Ectodermal cell (in vitro differentiated cells): ENCODE measurements around the gene GCN1.

ENCODE experiments used
- H3K27ac ChIP-seq: 2 replicates; pipeline ENCODE4 v1.7.0; 2013; ENCODE audit warnings: mild to moderate bottlenecking, low read depth, low read length; ENCODE audit not compliant: insufficient read depth, poor library complexity, severe bottlenecking
- H3K27me3 ChIP-seq: 2 replicates; pipeline ENCODE4 v1.7.0; 2013; ENCODE audit warnings: mild to moderate bottlenecking, low read length; ENCODE audit not compliant: insufficient read depth, control insufficient read depth, poor library complexity, severe bottlenecking
- H3K36me3 ChIP-seq: one replicate; pipeline ENCODE4 v1.7.0; 2013; ENCODE audit warnings: low read length; ENCODE audit not compliant: control insufficient read depth, insufficient read depth
- H3K4me1 ChIP-seq: one replicate; pipeline ENCODE4 v1.7.0; 2013; ENCODE audit warnings: low read length; ENCODE audit not compliant: control insufficient read depth, insufficient read depth
- H3K4me3 ChIP-seq: 2 replicates; pipeline ENCODE4 v1.7.0; 2013; ENCODE audit warnings: low read depth, low read length, control low read depth; ENCODE audit not compliant: insufficient read depth
- H3K9me3 ChIP-seq: 2 replicates; pipeline ENCODE4 v1.7.0; 2013; ENCODE audit warnings: mild to moderate bottlenecking, low read length, moderate library complexity; ENCODE audit not compliant: control insufficient read depth
- WGBS, 2 experiments: methylation state at CpG; one replicate each; pipeline ENCODE4 v1.1.7; 2013; ENCODE audit warnings: missing lambda C conversion rate in 2 of 2; 5-methylcytosine and 5-hydroxymethylcytosine counted together

The GCN1 gene

DNA sequence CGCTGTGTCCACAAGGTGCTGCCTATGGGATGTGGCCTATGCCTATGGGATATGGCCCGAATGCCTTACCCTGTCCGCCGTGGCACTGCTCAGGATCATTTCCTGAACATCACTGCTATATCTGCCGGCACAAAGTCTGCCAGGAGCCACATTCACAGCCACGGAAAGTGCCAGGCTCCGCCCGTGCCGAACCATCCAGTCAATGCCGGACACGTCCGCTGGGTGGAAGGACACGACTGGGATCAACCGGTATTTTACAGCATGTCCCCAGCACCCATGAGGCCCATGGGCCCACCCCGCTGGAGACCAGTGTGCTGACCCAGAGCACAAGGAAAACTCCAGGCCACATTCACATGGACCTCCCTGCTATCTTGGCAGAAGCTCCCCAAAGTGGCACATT, 63.4 kb downstream of the GCN1 start:
- no peaks in the 10 kb centered on the region for H3K27me3 ChIP-seq
- WGBS, 2 experiments: 95 to 97% methylated on average over 15 of the region's 15 CpGs
- no peak overlapping the region for H3K27ac ChIP-seq
- H3K4me1 ChIP-seq: no peaks in the 10 kb centered on the region
- no peaks in the 10 kb centered on the region for H3K9me3 ChIP-seq
- peaks cover 82% of the 10 kb centered on the region for H3K36me3 ChIP-seq
- H3K4me3 ChIP-seq: no peak overlapping the region

DNA sequence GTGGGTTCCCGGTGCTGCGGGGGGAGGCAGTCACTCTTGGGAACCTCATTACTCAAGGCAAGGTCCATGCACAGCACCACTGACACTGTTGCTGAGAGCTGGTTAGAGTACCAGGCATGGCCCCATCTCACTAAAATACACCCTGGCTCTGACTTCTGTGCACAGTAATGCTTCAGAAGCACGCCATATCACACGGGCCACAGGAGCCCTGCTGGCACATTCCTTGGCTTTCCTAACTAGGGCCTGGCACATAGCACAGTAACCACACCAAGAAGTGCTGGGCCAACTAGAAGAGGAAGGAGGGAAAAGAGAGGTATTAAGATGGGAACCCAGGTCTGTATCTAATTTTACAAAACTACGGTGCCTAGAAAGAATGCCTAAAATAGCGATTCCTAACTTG, 64.5 kb downstream of the GCN1 start:
- H3K9me3 ChIP-seq: no peaks in the 10 kb centered on the region
- no peak overlapping the region for H3K27ac ChIP-seq
- H3K27me3 ChIP-seq: no peaks in the 10 kb centered on the region
- no peaks in the 10 kb centered on the region for H3K4me1 ChIP-seq
- peaks cover 74% of the 10 kb centered on the region for H3K36me3 ChIP-seq
- 95 to 96% methylated on average over 6 of the region's 6 CpGs for WGBS, 2 experiments
- no peak overlapping the region for H3K4me3 ChIP-seq

DNA sequence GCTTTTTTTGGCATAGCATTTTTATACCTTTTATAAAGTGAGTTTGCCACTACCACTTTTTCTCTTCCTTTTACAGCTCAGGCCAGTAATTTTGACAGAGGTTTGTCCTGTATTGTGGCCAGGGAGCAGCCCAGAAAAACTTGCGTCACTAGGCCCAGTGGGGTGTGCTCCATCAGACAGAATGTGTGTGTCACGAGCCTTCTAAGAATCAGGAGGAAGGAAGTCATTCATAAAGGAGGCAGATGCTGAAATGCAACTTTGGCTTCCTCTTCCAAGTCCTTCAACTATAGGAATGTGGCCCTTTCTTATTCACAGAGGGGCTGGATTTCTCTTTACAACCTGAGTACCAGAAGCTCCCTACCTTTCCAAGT, 67.9 kb downstream of the GCN1 start:
- Histone ChIP-seq H3K27ac (no peak overlapping the region), H3K36me3 (peaks cover 42% of the 10 kb centered on the region), H3K27me3 (no peaks in the 10 kb centered on the region), H3K4me1 (no peaks in the 10 kb centered on the region), H3K9me3 (no peaks in the 10 kb centered on the region), H3K4me3 (no peak overlapping the region)
- 82 to 92% methylated on average over 2 of the region's 2 CpGs for WGBS, 2 experiments

DNA sequence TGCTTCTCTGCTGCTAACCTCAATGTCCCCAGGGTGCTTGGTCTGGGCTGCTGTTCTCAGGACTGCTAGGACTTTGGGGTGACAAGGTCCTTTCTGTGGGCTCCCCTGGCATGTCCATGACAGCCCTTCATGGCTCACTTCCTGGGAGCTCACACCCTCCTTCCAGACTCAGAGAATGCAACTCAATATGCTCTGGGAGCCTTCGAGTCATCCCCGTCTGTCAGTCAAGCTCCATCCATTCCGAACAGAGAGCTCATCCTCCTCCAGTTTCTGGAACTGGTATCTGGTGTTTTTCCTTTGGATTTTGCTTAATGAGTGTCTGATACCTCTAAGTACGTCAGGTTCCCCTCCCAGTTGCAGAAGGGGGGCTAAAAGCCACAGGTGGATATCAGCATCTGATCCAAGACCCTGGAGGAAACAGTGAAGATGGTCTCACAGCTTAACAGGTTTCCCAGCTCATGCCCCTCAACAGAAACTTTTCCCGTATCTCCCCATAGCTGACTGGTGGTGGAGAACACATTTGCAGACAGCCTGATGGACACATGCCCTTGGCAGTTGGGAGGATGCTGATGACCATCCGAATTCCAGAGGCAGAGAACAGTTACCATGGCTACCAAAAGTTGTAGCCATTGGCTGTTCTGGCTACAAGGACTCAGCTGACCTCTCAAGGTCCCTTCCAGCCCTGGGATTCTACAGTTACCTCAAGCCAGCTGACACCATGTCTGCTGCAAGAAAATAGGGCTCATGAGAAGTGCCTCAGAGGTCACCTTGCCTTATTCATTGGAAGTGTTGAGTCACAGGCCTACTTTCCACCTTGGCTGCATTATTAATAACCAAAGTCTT, 68.5 kb downstream of the GCN1 start:
- Histone ChIP-seq H3K9me3 (no peaks in the 10 kb centered on the region), H3K27ac (no peak overlapping the region), H3K4me3 (no peak overlapping the region), H3K4me1 (no peaks in the 10 kb centered on the region), H3K36me3 (peaks cover 36% of the 10 kb centered on the region), H3K27me3 (no peaks in the 10 kb centered on the region)
- 91 to 94% methylated on average over 6 of the region's 6 CpGs for WGBS, 2 experiments

DNA sequence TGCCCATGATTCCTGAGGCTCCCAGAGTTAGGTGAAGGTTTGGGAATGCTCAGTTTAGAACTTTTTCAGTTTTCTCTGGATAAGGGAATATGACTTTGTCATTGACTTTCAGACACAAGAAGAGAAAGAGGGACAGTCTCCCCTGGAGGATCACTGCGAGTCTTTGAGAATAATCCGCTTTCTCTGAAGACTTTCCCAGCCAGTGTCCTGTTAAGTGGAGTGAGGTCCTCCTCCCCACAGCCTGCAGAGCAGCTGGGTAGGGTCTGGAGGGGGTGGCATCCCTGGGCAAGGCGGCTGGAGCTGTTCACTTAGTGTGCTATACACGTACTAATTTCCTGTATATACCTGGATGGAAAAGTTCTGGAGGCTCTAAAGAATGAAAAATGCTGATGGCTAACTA, 69.5 kb downstream of the GCN1 start:
- 96 to 97% methylated on average over 4 of the region's 4 CpGs for WGBS, 2 experiments
- Histone ChIP-seq H3K4me1 (no peaks in the 10 kb centered on the region), H3K27me3 (no peaks in the 10 kb centered on the region), H3K36me3 (peaks cover 27% of the 10 kb centered on the region), H3K27ac (no peak overlapping the region), H3K4me3 (no peak overlapping the region), H3K9me3 (no peaks in the 10 kb centered on the region)

DNA sequence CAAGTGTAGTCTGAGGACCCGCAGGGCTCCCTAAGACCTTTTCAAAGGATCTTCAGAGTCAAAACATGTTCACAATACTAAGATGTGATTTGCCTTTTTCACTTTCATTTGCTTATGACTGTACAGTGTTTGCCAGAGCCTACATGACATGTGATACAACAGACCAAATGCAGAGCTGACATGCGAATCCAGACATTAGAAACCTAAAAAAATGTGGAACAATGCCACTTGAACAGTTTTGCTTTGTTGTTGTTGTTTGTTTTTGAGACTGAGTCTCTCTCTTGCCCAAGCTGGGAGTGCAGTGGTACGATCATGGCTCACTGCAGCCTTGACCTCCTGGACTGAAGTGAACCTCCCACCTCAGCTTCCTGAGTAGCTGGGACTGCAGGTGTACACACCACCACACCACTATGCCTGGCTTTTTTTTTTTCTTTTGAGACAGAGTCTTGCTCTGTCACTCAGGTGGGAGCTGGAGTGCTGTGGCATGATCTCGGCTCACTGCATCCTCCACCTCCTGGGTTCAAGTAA, 72.7 kb downstream of the GCN1 start:
- no peak overlapping the region for H3K4me3 ChIP-seq
- H3K4me1 ChIP-seq: peaks cover 5% of the 10 kb centered on the region
- H3K27me3 ChIP-seq: no peaks in the 10 kb centered on the region
- H3K36me3 ChIP-seq: no peaks in the 10 kb centered on the region
- H3K9me3 ChIP-seq: no peaks in the 10 kb centered on the region
- 86 to 91% methylated on average over 4 of the region's 4 CpGs for WGBS, 2 experiments
- no peak overlapping the region for H3K27ac ChIP-seq

DNA sequence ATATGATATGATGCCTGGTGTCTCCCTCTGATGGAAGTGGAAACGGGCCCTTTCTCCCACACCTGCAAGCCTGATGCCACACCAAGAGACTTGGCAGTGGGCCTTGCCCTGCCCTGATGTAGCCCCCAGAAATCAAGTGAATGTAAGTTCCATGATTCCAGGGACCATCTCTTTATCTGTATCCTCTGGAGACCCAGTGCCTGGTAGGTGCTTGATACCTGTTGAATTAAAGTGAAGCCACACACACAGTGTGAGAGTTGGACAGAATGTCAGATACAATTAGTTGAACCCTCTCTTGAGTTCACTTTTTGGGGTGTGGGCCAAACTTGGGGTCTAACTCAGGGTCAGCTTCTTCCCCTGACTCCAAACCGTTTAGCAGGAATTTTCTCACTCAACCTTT, 73.2 kb downstream of the GCN1 start:
- Histone ChIP-seq H3K36me3 (no peaks in the 10 kb centered on the region), H3K4me3 (no peak overlapping the region), H3K9me3 (no peaks in the 10 kb centered on the region), H3K27ac (no peak overlapping the region), H3K4me1 (peaks cover 5% of the 10 kb centered on the region), H3K27me3 (no peaks in the 10 kb centered on the region)
- WGBS, 2 experiments: 85 to 94% methylated on average over 2 of the region's 2 CpGs

DNA sequence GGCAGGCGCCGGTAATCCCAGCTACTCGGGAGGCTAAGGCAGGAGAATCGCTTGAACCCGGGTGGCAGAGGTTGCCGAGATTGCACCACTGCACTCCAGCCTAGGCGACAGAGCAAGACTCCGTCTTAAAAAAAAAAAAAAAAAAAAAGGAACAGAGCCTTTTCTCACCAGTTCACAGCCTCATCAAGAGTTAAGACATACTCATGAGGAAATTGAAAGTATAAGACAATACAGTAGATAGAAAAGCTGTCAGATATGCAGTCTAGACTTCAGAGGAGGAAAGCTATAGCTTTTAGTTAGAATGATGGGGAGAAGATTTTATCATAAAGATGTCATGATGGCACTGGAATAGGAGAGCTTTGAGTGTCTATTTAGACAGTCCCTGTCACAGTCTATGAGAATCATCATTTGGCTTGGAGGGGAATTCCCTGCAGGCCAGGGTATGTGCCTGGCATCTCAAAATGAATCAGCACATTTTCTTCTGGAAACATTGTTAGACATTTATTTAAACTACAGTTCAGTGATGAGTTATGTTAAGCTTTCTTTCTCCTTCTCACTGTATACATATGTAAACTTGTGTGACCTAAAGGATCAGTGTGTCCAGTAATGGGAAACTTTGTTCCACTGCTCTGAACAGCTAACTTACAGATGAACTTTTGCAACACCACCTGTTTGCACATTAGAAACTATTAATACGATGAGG, 75.1 kb downstream of the GCN1 start:
- WGBS, 2 experiments: 93 to 94% methylated on average over 9 of the region's 9 CpGs
- no peak overlapping the region for H3K27ac ChIP-seq

DNA sequence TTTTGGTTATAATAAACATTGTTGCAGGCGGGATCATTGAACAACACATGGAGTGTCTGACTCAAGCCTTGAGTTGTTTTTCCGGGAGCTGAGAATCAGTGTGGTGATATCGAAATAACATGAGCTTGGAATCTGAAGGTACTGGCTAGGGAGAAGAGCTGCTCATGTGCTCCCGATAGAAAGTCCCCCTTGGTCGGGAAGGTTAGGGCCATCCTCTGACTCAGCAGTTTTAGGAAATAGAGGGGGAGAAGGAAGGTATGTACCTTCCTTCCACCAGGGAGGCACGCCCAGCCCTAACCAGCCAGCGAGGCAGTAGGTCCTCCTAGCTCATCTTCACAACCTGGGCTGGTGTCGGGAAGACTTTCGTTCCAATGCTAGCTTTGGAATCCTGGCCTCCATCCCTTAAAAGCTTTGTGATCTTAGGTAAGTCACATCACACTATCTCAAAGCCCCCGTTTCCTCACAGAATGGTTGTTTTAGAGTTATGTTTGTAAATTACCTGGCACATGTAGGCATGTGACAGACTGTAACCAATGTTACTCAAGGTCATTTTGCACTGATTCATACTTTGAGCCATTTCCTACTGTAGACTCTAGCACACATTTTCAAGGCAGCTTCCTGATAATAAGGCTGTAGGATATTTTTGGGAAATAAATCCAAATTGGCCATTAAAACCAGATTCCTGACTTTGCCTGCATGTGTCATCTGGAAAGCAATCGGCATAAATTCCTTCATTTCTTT, 76.0 kb downstream of the GCN1 start:
- H3K9me3 ChIP-seq: no peaks in the 10 kb centered on the region
- H3K27ac ChIP-seq: no peak overlapping the region
- H3K27me3 ChIP-seq: no peaks in the 10 kb centered on the region
- WGBS, 2 experiments: 39 to 48% methylated on average over 11 of the region's 11 CpGs
- no peaks in the 10 kb centered on the region for H3K36me3 ChIP-seq
- peaks cover 5% of the 10 kb centered on the region for H3K4me1 ChIP-seq
- peak overlapping the region; percentile 86 for H3K4me3 ChIP-seq

More for the DNA sequence above, 75.1 kb downstream of the GCN1 start:
- no peaks in the 10 kb centered on the region for H3K27me3 ChIP-seq
- no peak overlapping the region for H3K4me3 ChIP-seq
- H3K4me1 ChIP-seq: peaks cover 5% of the 10 kb centered on the region
- H3K36me3 ChIP-seq: no peaks in the 10 kb centered on the region
- no peaks in the 10 kb centered on the region for H3K9me3 ChIP-seq

DNA sequence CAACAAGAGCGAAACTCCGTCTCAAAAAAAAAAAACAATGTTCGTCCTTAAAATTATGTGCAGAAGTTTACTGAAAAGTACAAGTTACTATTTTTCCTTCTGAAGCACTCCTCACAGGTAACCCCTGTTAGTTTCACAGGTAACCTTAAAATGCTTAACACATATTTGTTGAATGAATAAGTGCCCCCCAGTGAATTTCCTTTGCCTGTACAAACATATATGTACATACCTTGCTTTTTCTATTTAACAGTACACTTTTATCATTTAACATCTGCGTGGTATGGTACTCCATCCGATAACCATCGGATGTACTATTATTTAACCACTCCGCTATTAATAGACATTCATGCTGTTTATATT, 76.6 kb downstream of the GCN1 start:
- no peaks in the 10 kb centered on the region for H3K27me3 ChIP-seq
- no peaks in the 10 kb centered on the region for H3K36me3 ChIP-seq
- peak overlapping the region; percentile 86 for H3K4me3 ChIP-seq
- WGBS, 2 experiments: 22 to 28% methylated on average over 7 of the region's 7 CpGs
- H3K27ac ChIP-seq: no peak overlapping the region
- H3K4me1 ChIP-seq: peaks cover 5% of the 10 kb centered on the region
- H3K9me3 ChIP-seq: no peaks in the 10 kb centered on the region
